ENCODE results near the gene SEC61A2. TPM values are rescaled to one million over a fixed set of nuclear protein-coding genes. Genes with fewer than 3 reads are reported as not detected.

The SEC61A2 gene
- total and polyA plus RNA-seq, 10 of the 15 experiments (the other 5 are each of a cell fraction or from before 2014, with no cell fraction given), result 3.0 to 36.2 (median 8.6) TPM

GRCh38 chr10:12180221-12180974 lies 50.9 kb downstream of the SEC61A2 start:
- RAD21 ChIA-PET (ENCODE audit: unreplicated experiment), result no interaction called here
- 88% methylated on average over 9 of the region's 9 CpGs for WGBS (ENCODE audit: insufficient coverage, insufficient replicate concordance, low lambda C conversion rate, missing lambda C conversion rate)
- BruUV-seq (replicated peaks), result no TSS peak
- intact Hi-C loops (cut with micrococcal nuclease; ENCODE audit: unreplicated experiment), result no loop called here
- H4K20me1 ChIP-seq (ENCODE audit: control insufficient read depth, insufficient read depth), result no peaks in the 10 kb centered on the region
- no peak overlapping the region for H2AFZ ChIP-seq (ENCODE audit: control insufficient read depth, low read depth, low read length)
- SMC1A ChIA-PET (ENCODE audit: uncharacterized antibody, unreplicated experiment), result interaction anchor here (0.6 to 1.1 kb wide), 4 partner anchors 11 to 155 kb away, joined by 3 read pairs; no protein-coding TSS in a partner anchor
- no peaks in the 10 kb centered on the region for H3K79me2 ChIP-seq (ENCODE audit: control insufficient read depth, insufficient read depth, low read length)
- H3K9me3 ChIP-seq (replicated peaks; ENCODE audit: control insufficient read depth, insufficient read depth, low read length), result no peaks in the 10 kb centered on the region
- no peak overlapping the region for H3K27ac ChIP-seq (ENCODE audit: control insufficient read depth, insufficient read depth)
- no peak overlapping the region for H3K4me2 ChIP-seq (ENCODE audit: control insufficient read depth, insufficient read depth)
- TF ChIP-seq NRF1 (conservative IDR thresholded peaks at IDR 0.05; ENCODE audit: low read depth, low read length) (no peak), YBX1 (IDR thresholded peaks at IDR 0.05) (no peak), GABPA (IDR thresholded peaks at IDR 0.05; ENCODE audit: low read depth) (no peak), MAX (IDR thresholded peaks at IDR 0.05; ENCODE audit: low read depth, low read length) (no peak), ZZZ3 (IDR thresholded peaks at IDR 0.05; ENCODE audit: control insufficient read depth, insufficient read length, low read depth) (no peak), POLR2AphosphoS2 (IDR thresholded peaks at IDR 0.05; ENCODE audit: low read depth, low read length) (no peak)
- TF ChIP-seq, protein P1, sequence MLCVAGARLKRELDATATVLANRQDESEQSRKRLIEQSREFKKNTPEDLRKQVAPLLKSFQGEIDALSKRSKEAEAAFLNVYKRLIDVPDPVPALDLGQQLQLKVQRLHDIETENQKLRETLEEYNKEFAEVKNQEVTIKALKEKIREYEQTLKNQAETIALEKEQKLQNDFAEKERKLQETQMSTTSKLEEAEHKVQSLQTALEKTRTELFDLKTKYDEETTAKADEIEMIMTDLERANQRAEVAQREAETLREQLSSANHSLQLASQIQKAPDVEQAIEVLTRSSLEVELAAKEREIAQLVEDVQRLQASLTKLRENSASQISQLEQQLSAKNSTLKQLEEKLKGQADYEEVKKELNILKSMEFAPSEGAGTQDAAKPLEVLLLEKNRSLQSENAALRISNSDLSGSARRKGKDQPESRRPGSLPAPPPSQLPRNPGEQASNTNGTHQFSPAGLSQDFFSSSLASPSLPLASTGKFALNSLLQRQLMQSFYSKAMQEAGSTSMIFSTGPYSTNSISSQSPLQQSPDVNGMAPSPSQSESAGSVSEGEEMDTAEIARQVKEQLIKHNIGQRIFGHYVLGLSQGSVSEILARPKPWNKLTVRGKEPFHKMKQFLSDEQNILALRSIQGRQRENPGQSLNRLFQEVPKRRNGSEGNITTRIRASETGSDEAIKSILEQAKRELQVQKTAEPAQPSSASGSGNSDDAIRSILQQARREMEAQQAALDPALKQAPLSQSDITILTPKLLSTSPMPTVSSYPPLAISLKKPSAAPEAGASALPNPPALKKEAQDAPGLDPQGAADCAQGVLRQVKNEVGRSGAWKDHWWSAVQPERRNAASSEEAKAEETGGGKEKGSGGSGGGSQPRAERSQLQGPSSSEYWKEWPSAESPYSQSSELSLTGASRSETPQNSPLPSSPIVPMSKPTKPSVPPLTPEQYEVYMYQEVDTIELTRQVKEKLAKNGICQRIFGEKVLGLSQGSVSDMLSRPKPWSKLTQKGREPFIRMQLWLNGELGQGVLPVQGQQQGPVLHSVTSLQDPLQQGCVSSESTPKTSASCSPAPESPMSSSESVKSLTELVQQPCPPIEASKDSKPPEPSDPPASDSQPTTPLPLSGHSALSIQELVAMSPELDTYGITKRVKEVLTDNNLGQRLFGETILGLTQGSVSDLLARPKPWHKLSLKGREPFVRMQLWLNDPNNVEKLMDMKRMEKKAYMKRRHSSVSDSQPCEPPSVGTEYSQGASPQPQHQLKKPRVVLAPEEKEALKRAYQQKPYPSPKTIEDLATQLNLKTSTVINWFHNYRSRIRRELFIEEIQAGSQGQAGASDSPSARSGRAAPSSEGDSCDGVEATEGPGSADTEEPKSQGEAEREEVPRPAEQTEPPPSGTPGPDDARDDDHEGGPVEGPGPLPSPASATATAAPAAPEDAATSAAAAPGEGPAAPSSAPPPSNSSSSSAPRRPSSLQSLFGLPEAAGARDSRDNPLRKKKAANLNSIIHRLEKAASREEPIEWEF (IDR thresholded peaks at IDR 0.05; ENCODE audit: insufficient replicate concordance, low read depth, low read length), result no peak
- TF ChIP-seq, protein P2, sequence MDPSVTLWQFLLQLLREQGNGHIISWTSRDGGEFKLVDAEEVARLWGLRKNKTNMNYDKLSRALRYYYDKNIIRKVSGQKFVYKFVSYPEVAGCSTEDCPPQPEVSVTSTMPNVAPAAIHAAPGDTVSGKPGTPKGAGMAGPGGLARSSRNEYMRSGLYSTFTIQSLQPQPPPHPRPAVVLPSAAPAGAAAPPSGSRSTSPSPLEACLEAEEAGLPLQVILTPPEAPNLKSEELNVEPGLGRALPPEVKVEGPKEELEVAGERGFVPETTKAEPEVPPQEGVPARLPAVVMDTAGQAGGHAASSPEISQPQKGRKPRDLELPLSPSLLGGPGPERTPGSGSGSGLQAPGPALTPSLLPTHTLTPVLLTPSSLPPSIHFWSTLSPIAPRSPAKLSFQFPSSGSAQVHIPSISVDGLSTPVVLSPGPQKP (IDR thresholded peaks at IDR 0.05; ENCODE audit: low read depth, low read length), result no peak
- H3K27me3 ChIP-seq (replicated peaks in 1 of 2; ENCODE audit: control insufficient read depth in 2 of 2, insufficient read depth in 2 of 2, low read length in 1 of 2), result no peaks in the 10 kb centered on the region
- in situ Hi-C loops (cut with MboI), result no loop called here
- H3K4me3 ChIP-seq, result no peak overlapping the region
- H3K36me3 ChIP-seq (ENCODE audit: control insufficient read depth in 2 of 2, insufficient read depth in 2 of 2, low read length in 1 of 2), result peaks cover 6 to 16% of the 10 kb centered on the region in 2 experiments
- H3K4me1 ChIP-seq (ENCODE audit: control insufficient read depth, insufficient read depth, low read length), result no peaks in the 10 kb centered on the region
- no peak for FAIRE-seq
- no peak for ATAC-seq
- POLR2A ChIA-PET, result interaction anchor here (1.6 kb wide), 1 partner anchor 40 kb away, joined by 3 read pairs; no protein-coding TSS in a partner anchor
- no peak for DNase-seq (ENCODE audit: low read depth, low spot score)
- CTCF ChIA-PET, result interaction anchor here (0.9 kb wide), 1 partner anchor 50 kb away, joined by 3 read pairs; no protein-coding TSS in a partner anchor
- no peak overlapping the region for H3K9ac ChIP-seq (ENCODE audit: control insufficient read depth, insufficient read depth, low read length)
